Sigmoid colon (tissue), 7 donors: ENCODE results near the gene ABCC1. TPM values are rescaled to one million over a fixed set of nuclear protein-coding genes. Genes with fewer than 3 reads are reported as not detected.
A peak's percentile ranks its signal among the peaks of the same experiment; 100 is the strongest.

Experiments
- DNase-seq: peaks from one replicate; pipeline ENCODE4 v3.0.0-alpha.2; 2019
- H3K27ac ChIP-seq, 4 donors: fragments of 200-600 bp; sonication (generic); one replicate each; pipeline ENCODE4 v1.5.1; 2016 to 2019; ENCODE audit warnings: mild to moderate bottlenecking in 1 of 4
- H3K27me3 ChIP-seq, 3 donors: fragments of 200-600 bp; sonication (generic); one replicate each; pipeline ENCODE4 v1.5.1; 2019; ENCODE audit warnings: mild to moderate bottlenecking in 1 of 3
- H3K36me3 ChIP-seq, 4 donors: fragments of 200-600 bp; sonication (generic); one replicate each; pipeline ENCODE4 v1.5.1; 2016 to 2019
- H3K4me1 ChIP-seq, 4 donors: fragments of 200-600 bp; sonication (generic); one replicate each; pipeline ENCODE4 v1.5.1; 2017 to 2019
- H3K4me3 ChIP-seq, 4 donors: fragments of 200-600 bp; sonication (generic); one replicate each; pipeline ENCODE4 v1.5.1; 2017 to 2019; ENCODE audit warnings: mild to moderate bottlenecking in 2 of 4, moderate library complexity in 1 of 4
- H3K9me3 ChIP-seq, 4 donors: fragments of 200-600 bp in 3 of 4; sonication (generic) in 3 of 4; one replicate each; pipeline versions ENCODE4 v1.5.1 to v1.6.1; 2013 to 2019
- CTCF ChIP-seq, 4 experiments: fragments of 450-650 bp in 3 of 4; fragments of 200-600 bp in 1 of 4; IDR thresholded peaks; one replicate each; pipeline ENCODE4 v1.5.1; 2016 to 2019; ENCODE audit warnings: antibody characterized with exemption in 4 of 4, mild to moderate bottlenecking in 3 of 4, moderate library complexity in 2 of 4
- EP300 ChIP-seq, 4 donors: sonication (generic); formaldehyde crosslinking; IDR thresholded peaks; one replicate each; pipeline ENCODE4 v1.6.1; 2017; ENCODE audit warnings: antibody characterized with exemption in 4 of 4
- POLR2A ChIP-seq, 2 donors: fragments of 450-650 bp; IDR thresholded peaks; one replicate each; pipeline ENCODE4 v1.6.1; 2016; ENCODE audit warnings: antibody characterized with exemption in 2 of 2, mild to moderate bottlenecking in 2 of 2, moderate library complexity in 2 of 2
- POLR2AphosphoS5 ChIP-seq, 4 donors: sonication (generic); formaldehyde crosslinking; IDR thresholded peaks; one replicate each; pipeline ENCODE4 v1.6.1; 2017; ENCODE audit warnings: antibody characterized with exemption in 4 of 4
- WGBS, 2 donors: extraction: QIAGEN DNeasy Blood & Tissue Kit; methylation state at CpG; one replicate each; pipeline ENCODE4 v1.1.7; 2013; 5-methylcytosine and 5-hydroxymethylcytosine counted together
- intact Hi-C: fragments of 100-400 bp; cut with DNase I; formaldehyde crosslinking; loops from one replicate; pipeline ENCODE4 v1.15.1; 2023
- polyA plus RNA-seq, 3 donors: library from polyadenylated mRNA; stranded (reverse); fragments of 200-250 nt; gene quantifications; one replicate each; pipeline ENCODE4 v1.2.3, GENCODE V29; 2013
- total RNA-seq, 4 donors: library from RNA; depleted of rRNA; stranded (reverse); fragments of >200 nt; gene quantifications; one replicate each; pipeline ENCODE4 v1.1.0, GENCODE V29; 2016
- donor health status: healthy with polysubstance abuse.
- donor health status: Bipolar disorder and iron deficiency.
- donor health status: healthy.

Gene ABCC1
- total and polyA plus RNA-seq, 7 donors, result 1.8 to 51.8 (median 22.5) TPM

- DNase-seq, result no peak
Observed at GRCh38 chr16:16096858-16097213, 147.4 kb downstream of the ABCC1 start.

GRCh38 chr16:16099320-16099719, 149.9 kb downstream of the ABCC1 start:
- no peak overlapping the region for H3K4me3 ChIP-seq
- peak overlapping the region; percentile 81 to 92 (median 86) for H3K27ac ChIP-seq
- no peaks in the 10 kb centered on the region for H3K9me3 ChIP-seq
- intact Hi-C loops, result no loop called here
- DNase-seq, result no peak
- 85 to 89% methylated on average over 4 of the region's 4 CpGs for WGBS, 2 donors
- peaks cover 9 to 19% (median 17%) of the 10 kb centered on the region in 4 donors for H3K36me3 ChIP-seq
- H3K4me1 ChIP-seq, result peaks cover 0 to 71% (median 61%) of the 10 kb centered on the region in 4 donors
- H3K27me3 ChIP-seq, result no peaks in the 10 kb centered on the region
- TF ChIP-seq CTCF (IDR thresholded peaks at IDR 0.05) (no peak), EP300 (IDR thresholded peaks at IDR 0.05) (no peak), POLR2AphosphoS5 (IDR thresholded peaks at IDR 0.05) (no peak), POLR2A (IDR thresholded peaks at IDR 0.05) (no peak)

More at GRCh38 chr16:16096858-16097213, 147.4 kb downstream of the ABCC1 start:
- Histone ChIP-seq H3K27me3 (no peaks in the 10 kb centered on the region), H3K9me3 (no peaks in the 10 kb centered on the region), H3K4me1 (peaks cover 0 to 84% (median 76%) of the 10 kb centered on the region in 4 donors), H3K36me3 (peaks cover 0 to 3% (median under 1%) of the 10 kb centered on the region in 4 donors), H3K4me3 (no peak overlapping the region), H3K27ac (peak overlapping the region; percentile 81 to 92 (median 86))
- intact Hi-C loops, result no loop called here
- TF ChIP-seq POLR2A (IDR thresholded peaks at IDR 0.05) (no peak), CTCF (IDR thresholded peaks at IDR 0.05) (no peak), EP300 (IDR thresholded peaks at IDR 0.05) (no peak), POLR2AphosphoS5 (IDR thresholded peaks at IDR 0.05) (no peak)
- 18 to 65% methylated on average over 3 of the region's 3 CpGs for WGBS, 2 donors

- Histone ChIP-seq H3K36me3 (peaks cover 9 to 23% (median 17%) of the 10 kb centered on the region in 4 donors), H3K27ac (peak overlapping the region; percentile 81 to 92 (median 86)), H3K9me3 (no peaks in the 10 kb centered on the region), H3K4me3 (no peak overlapping the region), H3K4me1 (peaks cover 0 to 61% (median 52%) of the 10 kb centered on the region in 4 donors), H3K27me3 (no peaks in the 10 kb centered on the region)
- intact Hi-C loops, result no loop called here
- DNase-seq, result no peak
- WGBS, 2 donors, result 72 to 89% methylated on average over 8 of the region's 8 CpGs
- TF ChIP-seq EP300 (IDR thresholded peaks at IDR 0.05), result no peak
- TF ChIP-seq POLR2A (IDR thresholded peaks at IDR 0.05), result no peak
- TF ChIP-seq POLR2AphosphoS5 (IDR thresholded peaks at IDR 0.05), result no peak
- no peak for TF ChIP-seq CTCF (IDR thresholded peaks at IDR 0.05)
Observed at GRCh38 chr16:16100631-16101030, 151.2 kb downstream of the ABCC1 start.

- intact Hi-C loops, result no loop called here
- Histone ChIP-seq H3K27ac (peak overlapping the region; percentile 64 to 92 (median 85)), H3K4me1 (peaks cover 0 to 51% (median 43%) of the 10 kb centered on the region in 4 donors)
Observed at GRCh38 chr16:16101585-16101984, 152.2 kb downstream of the ABCC1 start.

More at GRCh38 chr16:16101585-16101984, 152.2 kb downstream of the ABCC1 start:
- Histone ChIP-seq H3K4me3 (no peak overlapping the region), H3K36me3 (peaks cover 9 to 32% (median 17%) of the 10 kb centered on the region in 4 donors), H3K27me3 (no peaks in the 10 kb centered on the region), H3K9me3 (no peaks in the 10 kb centered on the region)
- no peak for TF ChIP-seq POLR2A (IDR thresholded peaks at IDR 0.05)
- TF ChIP-seq EP300 (IDR thresholded peaks at IDR 0.05), result no peak
- no peak for TF ChIP-seq CTCF (IDR thresholded peaks at IDR 0.05)
- no peak for TF ChIP-seq POLR2AphosphoS5 (IDR thresholded peaks at IDR 0.05)
- DNase-seq, result no peak
- 91 to 95% methylated on average over 5 of the region's 5 CpGs for WGBS, 2 donors
